ENCODE results near the gene GABBR1. TPM values are rescaled to one million over a fixed set of nuclear protein-coding genes. Genes with fewer than 3 reads are reported as not detected.
A peak's percentile ranks its signal among the peaks of the same experiment; 100 is the strongest.

The GABBR1 gene
- total and polyA plus RNA-seq, 2 of the 13 experiments (the other 11 are each of a cell fraction or from before 2014, with no cell fraction given): 0.07 to 0.37 TPM

DNA sequence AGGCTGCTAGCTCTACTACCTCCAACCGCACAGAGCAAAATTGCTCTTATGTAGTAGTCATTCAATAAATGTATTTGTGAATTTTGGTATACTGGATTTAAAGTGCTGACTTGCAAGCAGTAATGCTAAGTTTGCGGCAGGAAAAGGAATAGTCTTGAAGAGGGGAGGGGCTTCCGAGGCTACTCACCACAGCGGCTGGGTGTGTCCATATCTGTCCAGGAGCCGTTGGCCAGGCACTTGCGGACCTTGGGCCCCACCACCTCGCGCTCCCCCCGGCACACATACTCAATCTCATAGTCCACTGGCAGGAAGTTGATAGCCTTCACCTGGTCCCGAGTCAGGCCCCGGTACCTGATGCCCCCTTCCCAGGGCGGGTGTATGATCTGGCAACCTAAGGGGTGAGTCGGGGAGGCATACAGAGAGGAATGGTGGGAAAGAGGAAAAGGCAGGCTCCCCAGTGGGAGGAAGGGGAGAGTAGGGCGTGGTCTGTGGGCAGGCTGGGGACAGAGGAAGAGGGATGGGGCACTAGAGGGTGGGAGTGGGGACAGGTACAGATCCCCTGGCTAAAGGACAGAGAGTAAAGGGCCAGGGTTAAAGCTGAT is 1.7 kb downstream of the GABBR1 start:
- DNase-seq (ENCODE audit: low spot score): no peak
- ChIA-PET CTCF (ENCODE audit: low intra/inter-chr PET ratio, low total read pairs) (no interaction called here), POLR2A (no interaction called here)
- peaks cover 27% of the 10 kb centered on the region for H3K4me1 ChIP-seq (ENCODE audit: insufficient read depth, low read length)
- H4K20me1 ChIP-seq (ENCODE audit: insufficient read depth, low read length): no peaks in the 10 kb centered on the region; the same call in 1 of the 2 replicates
- H3K9ac ChIP-seq (ENCODE audit: insufficient read depth, low read depth, low read length): no peak overlapping the region
- 19% methylated on average over 13 of the region's 14 CpGs for WGBS (ENCODE audit: low lambda C conversion rate)
- no TSS peak for BruUV-seq (replicated peaks)
- intact Hi-C loops (cut with micrococcal nuclease; ENCODE audit: unreplicated experiment): no loop called here
- FAIRE-seq: no peak
- no peak overlapping the region for H3K4me2 ChIP-seq (ENCODE audit: low read depth, low read length)
- no peaks in the 10 kb centered on the region for H3K36me3 ChIP-seq (replicated peaks in 1 of 2; ENCODE audit: control insufficient read depth in 1 of 2, insufficient read depth in 2 of 2, low read length in 2 of 2)
- in situ Hi-C loops (cut with HindIII; ENCODE audit: extremely low pct_ligation_motif_present, low pct_unique_long_range_greater_than_20kb): no loop called here
- peaks cover 4 to 69% of the 10 kb centered on the region in 2 experiments for H3K27me3 ChIP-seq (ENCODE audit: control insufficient read depth in 1 of 2, insufficient read depth in 2 of 2, low read length in 2 of 2)
- H3K4me3 ChIP-seq (replicated peaks in 1 of 3; ENCODE audit: insufficient read depth in 1 of 3, low read depth in 2 of 3, low read length in 3 of 3): no peak overlapping the region
- no peak overlapping the region for H2AFZ ChIP-seq (ENCODE audit: low read length)
- TF ChIP-seq MAFK (conservative IDR thresholded peaks at IDR 0.05 in 1 of 2, IDR thresholded peaks at IDR 0.05 in 1 of 2; ENCODE audit: low read length in 2 of 2) (peak in 1 of 2 experiments; percentile 23; a peak in 1 of 4 replicates), TEAD2 (CRISPR knock-in tag; IDR thresholded peaks at IDR 0.05) (no peak)
- TF ChIP-seq, protein P1, sequence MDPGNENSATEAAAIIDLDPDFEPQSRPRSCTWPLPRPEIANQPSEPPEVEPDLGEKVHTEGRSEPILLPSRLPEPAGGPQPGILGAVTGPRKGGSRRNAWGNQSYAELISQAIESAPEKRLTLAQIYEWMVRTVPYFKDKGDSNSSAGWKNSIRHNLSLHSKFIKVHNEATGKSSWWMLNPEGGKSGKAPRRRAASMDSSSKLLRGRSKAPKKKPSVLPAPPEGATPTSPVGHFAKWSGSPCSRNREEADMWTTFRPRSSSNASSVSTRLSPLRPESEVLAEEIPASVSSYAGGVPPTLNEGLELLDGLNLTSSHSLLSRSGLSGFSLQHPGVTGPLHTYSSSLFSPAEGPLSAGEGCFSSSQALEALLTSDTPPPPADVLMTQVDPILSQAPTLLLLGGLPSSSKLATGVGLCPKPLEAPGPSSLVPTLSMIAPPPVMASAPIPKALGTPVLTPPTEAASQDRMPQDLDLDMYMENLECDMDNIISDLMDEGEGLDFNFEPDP (CRISPR knock-in tag; conservative IDR thresholded peaks at IDR 0.05): 0 out of 2 replicates have a peak, but pooled peaks have one; percentile 28
- no peak for ATAC-seq
- H3K27ac ChIP-seq (ENCODE audit: extremely low read length, insufficient read depth, low read length): no peak overlapping the region
- no peaks in the 10 kb centered on the region for H3K79me2 ChIP-seq (ENCODE audit: insufficient read depth, low read length)
- H3K9me3 ChIP-seq (ENCODE audit: low read length): no peaks in the 10 kb centered on the region

DNA sequence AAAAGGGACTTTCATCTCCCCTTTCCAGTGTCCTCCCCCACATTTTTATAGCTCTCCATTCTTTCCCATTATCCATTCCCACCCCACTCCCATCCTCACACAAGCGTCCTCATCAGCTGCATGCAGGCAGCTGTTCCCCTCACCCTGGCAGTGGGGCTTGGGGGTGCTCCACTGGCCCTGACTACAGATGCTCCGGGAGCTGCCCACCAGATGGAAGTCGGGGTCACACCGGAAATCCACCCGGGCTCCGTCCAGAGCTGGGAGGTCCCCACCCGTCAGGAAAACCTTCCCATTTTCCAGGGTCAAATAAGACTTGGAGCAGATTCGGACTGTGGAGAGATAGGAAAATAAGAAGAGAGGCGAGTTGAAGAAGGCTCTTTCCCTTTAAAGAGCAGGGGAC is 2.7 kb downstream of the GABBR1 start:
- in situ Hi-C loops (cut with HindIII; ENCODE audit: extremely low pct_ligation_motif_present, low pct_unique_long_range_greater_than_20kb): no loop called here
- no peak overlapping the region for H3K9ac ChIP-seq (ENCODE audit: insufficient read depth, low read depth, low read length)
- H3K27ac ChIP-seq (ENCODE audit: extremely low read length, insufficient read depth, low read length): no peak overlapping the region
- WGBS (ENCODE audit: low lambda C conversion rate): 21% methylated on average over 9 of the region's 9 CpGs
- BruUV-seq (replicated peaks): no TSS peak
- H3K27me3 ChIP-seq (ENCODE audit: control insufficient read depth in 1 of 2, insufficient read depth in 2 of 2, low read length in 2 of 2): peaks cover 5 to 70% of the 10 kb centered on the region in 2 experiments
- H3K4me3 ChIP-seq (replicated peaks in 1 of 3; ENCODE audit: insufficient read depth in 1 of 3, low read depth in 2 of 3, low read length in 3 of 3): no peak overlapping the region
- ChIA-PET POLR2A (no interaction called here), CTCF (ENCODE audit: low intra/inter-chr PET ratio, low total read pairs) (no interaction called here)
- H3K79me2 ChIP-seq (ENCODE audit: insufficient read depth, low read length): no peaks in the 10 kb centered on the region
- H3K4me1 ChIP-seq (ENCODE audit: insufficient read depth, low read length): peaks cover 27% of the 10 kb centered on the region
- no peak overlapping the region for H2AFZ ChIP-seq (ENCODE audit: low read length)
- DNase-seq (ENCODE audit: low spot score): no peak
- TF ChIP-seq HNRNPK (IDR thresholded peaks at IDR 0.05; ENCODE audit: low read depth, low read length, poor library complexity, severe bottlenecking) (peak; percentile 63), RFX1 (IDR thresholded peaks at IDR 0.05) (no peak)
- H3K36me3 ChIP-seq (replicated peaks in 1 of 2; ENCODE audit: control insufficient read depth in 1 of 2, insufficient read depth in 2 of 2, low read length in 2 of 2): no peaks in the 10 kb centered on the region
- H4K20me1 ChIP-seq (ENCODE audit: insufficient read depth, low read length): no peaks in the 10 kb centered on the region; the same call in 1 of the 2 replicates
- H3K9me3 ChIP-seq (ENCODE audit: low read length): no peaks in the 10 kb centered on the region
- no peak overlapping the region for H3K4me2 ChIP-seq (ENCODE audit: low read depth, low read length)
- no peak for FAIRE-seq
- no peak for ATAC-seq
- intact Hi-C loops (cut with micrococcal nuclease; ENCODE audit: unreplicated experiment): no loop called here
